ES-I3 (cell line): Measurements from ENCODE around the gene MAN1A1.
A peak's percentile ranks its signal among the peaks of the same experiment; 100 is the strongest.

Experiments used
- H3K36me3 ChIP-seq: 2 replicates; pipeline ENCODE4 v1.6.1; 2013; ENCODE audit warnings: mild to moderate bottlenecking, low read length, control low read depth, moderate library complexity; ENCODE audit not compliant: insufficient read depth
- H3K4me1 ChIP-seq: 2 replicates; pipeline ENCODE4 v1.6.1; 2013; ENCODE audit warnings: mild to moderate bottlenecking, control low read depth, low read length; ENCODE audit not compliant: insufficient read depth
- H3K9ac ChIP-seq: 2 replicates; pipeline ENCODE4 v1.6.1; 2013; ENCODE audit warnings: low read depth, mild to moderate bottlenecking, low read length, moderate library complexity
- H3K9me3 ChIP-seq: 2 replicates; pipeline ENCODE4 v1.6.1; 2013; ENCODE audit warnings: mild to moderate bottlenecking, low read length, moderate library complexity; ENCODE audit not compliant: control insufficient read depth, insufficient read depth

The MAN1A1 gene

DNA sequence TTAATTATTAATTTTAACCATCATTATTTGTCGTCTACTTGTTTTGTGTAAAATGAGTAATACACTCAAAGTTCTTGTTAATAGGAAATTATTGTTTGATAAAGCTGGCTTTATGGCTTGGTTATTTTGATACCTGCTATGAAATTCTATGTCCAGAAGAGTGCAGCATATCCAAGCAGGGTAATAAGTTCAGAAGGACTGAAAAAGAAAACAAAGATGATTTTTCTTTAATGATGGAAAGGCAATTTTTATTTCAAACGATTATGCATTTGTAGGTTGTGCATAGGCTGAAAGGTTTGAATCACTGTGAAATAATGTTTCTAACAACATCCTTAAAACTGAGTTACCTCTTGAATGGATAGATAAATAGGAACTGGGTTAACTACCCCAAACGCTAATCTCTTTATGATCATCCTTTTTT lies 1.4 kb upstream of the MAN1A1 start:
- H3K36me3 ChIP-seq, result no peaks in the 10 kb centered on the region
- H3K9me3 ChIP-seq, result no peaks in the 10 kb centered on the region
- H3K4me1 ChIP-seq, result peaks cover 7% of the 10 kb centered on the region
- H3K9ac ChIP-seq, result no peak overlapping the region; the same call in 1 of the 2 replicates

DNA sequence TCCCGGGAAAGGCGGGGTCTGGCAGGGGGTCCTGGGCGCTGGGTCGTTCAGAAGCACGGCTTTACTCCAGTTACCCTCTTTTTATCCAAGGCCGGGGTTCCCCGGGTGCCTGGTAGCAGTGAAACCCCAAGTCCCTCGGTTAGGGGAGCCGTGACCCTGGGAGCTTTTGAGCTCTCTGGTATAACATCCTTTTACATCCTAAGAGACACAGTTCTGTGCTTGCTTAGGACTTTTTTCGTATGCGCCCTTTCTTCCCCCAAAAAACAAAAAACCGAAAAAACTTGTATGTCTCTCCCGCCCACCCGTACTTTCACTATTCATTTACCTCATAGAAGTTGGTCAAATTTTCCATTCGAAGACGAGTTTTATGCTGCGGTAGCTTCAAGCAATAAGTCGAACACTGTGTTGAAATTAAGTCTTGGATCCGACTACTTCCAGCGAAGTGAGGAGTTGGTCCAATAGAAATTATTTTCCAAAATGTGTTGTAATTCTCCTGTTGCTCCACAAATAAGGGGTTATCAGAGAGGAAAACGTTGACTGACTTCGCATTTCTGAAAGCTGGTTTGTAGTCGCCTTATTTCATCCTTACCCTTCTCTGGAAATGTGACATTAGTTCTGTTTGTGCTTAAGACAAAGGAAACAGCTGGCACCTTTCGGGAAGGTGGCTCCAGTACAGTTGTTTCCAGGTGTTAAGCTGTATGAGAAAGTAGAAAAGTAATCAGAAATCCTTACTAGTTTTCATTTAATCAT lies 816 bp upstream of the MAN1A1 start:
- Histone ChIP-seq H3K36me3 (no peaks in the 10 kb centered on the region), H3K9me3 (no peaks in the 10 kb centered on the region), H3K9ac (peak overlapping the region; percentile 72), H3K4me1 (peaks cover 7% of the 10 kb centered on the region)

DNA sequence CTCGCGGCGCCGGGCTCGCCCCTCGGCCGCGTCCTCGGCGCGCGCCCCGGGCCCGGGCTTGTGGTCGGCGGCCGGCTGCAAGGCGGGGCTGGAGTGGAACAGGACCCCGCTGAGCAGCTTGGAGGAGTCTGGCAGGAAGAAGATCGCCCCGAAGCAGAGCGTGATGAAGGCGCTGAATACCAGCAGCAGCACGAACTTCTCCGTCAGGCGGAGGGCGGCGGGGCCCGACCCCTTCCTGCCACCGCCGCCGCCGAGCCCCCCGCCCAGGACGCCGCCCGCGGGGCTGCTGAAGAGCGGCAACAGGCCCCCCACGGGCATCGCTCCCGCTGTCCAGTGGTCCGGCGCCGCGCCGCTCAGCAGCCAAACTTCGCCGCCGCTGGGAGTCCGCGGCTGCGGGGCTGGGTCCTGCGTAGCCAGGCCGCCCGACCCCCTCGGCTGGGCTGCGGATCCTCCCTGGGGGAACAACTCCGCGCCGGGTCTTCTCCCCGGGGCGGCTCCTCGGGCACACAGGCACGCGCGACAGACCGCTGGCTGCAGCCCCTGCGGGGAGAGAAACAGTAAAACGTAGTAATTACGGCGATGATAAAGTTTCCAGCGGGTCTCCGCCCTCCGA lies 707 bp downstream of the MAN1A1 start:
- no peaks in the 10 kb centered on the region for H3K9me3 ChIP-seq
- H3K4me1 ChIP-seq, result peaks cover 6% of the 10 kb centered on the region
- no peaks in the 10 kb centered on the region for H3K36me3 ChIP-seq
- H3K9ac ChIP-seq, result peak overlapping the region; percentile 72

DNA sequence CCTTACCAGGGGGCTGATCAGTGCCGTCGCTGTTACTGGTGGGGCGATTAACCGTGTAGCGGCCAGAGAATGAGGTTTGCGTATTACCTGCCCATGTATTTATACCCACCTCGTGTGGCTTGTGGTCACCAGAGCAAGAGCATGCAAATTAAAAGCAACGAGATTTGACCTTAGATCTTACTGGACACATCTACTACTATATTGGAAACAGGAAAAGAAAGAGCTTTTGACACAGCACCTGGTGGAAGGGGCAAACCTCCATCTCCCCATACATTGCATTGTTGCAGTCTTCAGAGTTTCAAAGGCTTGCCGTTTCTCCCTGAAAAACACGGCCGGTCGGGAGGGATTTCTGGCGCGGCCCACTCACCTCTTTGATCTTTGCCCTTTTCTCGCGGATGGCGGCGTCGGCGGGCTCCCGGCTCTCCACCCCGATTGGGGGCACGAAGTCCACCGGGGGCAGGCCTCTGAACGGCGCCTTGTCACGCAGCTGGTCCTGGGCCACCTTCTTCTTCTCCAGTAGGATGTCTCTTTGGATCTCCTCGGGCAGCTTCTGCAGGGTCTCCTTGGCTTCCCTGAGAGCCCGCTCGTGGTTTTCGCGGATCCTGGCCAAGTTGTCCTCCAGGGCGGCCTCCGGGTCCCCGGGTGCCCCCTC lies 1.3 kb downstream of the MAN1A1 start:
- peak overlapping the region; percentile 72 for H3K9ac ChIP-seq
- peaks cover 4% of the 10 kb centered on the region; the same call in 1 of the 2 replicates for H3K4me1 ChIP-seq
- no peaks in the 10 kb centered on the region for H3K9me3 ChIP-seq
- no peaks in the 10 kb centered on the region for H3K36me3 ChIP-seq

DNA sequence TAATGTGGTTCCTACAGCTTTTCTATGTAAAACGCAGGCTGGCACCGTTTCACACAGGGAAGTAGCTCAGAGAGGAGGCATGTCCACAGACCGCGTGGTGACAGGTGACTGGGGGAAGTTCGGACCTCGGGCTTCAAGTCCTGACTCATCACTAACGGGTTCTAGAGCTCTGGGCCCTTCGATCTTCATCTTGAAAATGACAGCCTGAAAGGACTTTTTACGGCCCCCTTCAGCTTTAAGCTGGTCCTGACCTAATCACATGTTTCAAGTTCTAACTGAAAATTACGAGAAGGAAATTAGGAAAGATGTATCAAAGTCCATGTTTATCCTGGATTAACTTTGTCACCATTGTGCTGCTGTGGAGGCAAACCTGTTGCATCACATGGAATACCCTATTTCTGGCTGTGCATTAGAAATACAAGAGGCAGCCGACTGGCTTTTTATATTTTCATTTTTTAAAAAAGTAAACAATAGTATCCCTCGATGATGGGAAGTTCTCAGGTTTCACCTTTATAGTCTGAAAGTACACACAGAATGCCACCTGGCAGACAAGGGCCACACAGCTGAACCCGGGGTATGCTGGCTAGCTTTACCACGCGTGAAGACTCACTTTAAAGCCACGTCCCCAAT lies 2.0 kb downstream of the MAN1A1 start:
- H3K4me1 ChIP-seq, result peaks cover 4% of the 10 kb centered on the region; the same call in 1 of the 2 replicates
- peak overlapping the region; percentile 72; the same call in 1 of the 2 replicates for H3K9ac ChIP-seq

DNA sequence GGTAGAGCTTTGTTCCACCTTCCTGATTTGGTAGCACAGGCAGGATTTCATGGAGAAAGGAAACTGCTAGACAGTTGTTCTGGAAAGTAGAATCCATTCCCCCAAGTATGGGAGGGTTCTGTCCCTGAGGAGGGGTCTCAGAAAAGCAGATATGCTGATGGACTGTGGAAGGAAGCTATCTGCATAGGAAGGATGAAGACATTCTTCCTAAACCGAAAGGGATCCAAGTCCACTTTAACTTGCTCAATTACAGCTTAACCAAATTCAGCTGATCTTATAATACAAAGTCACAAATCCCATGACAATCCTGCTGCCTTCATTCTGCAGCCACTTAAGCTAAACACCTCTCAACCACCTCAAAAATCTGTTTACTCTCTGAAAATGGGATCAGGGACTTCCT lies 2.6 kb downstream of the MAN1A1 start:
- no peaks in the 10 kb centered on the region for H3K9me3 ChIP-seq
- no peak overlapping the region; the same call in 1 of the 2 replicates for H3K9ac ChIP-seq
- H3K4me1 ChIP-seq, result peaks cover 4% of the 10 kb centered on the region; the same call in 1 of the 2 replicates
- H3K36me3 ChIP-seq, result no peaks in the 10 kb centered on the region

More for the DNA sequence above, 2.0 kb downstream of the MAN1A1 start:
- H3K36me3 ChIP-seq, result no peaks in the 10 kb centered on the region
- H3K9me3 ChIP-seq, result no peaks in the 10 kb centered on the region

DNA sequence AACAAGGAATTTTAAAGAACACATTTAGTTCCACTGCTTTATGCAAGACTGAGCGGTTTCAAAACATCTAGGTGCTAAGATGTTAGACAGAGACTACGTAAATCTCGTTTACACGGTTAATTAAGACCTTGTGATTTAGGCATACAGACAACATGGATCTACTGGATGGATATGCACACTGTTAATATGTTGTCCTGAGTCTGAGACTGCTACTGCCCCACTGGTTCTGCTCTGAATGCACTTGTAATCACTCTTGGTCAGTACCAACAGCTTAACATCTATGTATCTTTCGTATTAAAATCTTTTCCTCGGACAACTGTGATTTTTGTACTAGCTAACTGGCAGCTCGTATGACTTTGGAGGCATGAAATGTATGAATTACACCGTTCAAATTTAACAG lies 3.1 kb downstream of the MAN1A1 start:
- Histone ChIP-seq H3K4me1 (peaks cover 4% of the 10 kb centered on the region; the same call in 1 of the 2 replicates), H3K9ac (no peak overlapping the region), H3K36me3 (no peaks in the 10 kb centered on the region), H3K9me3 (no peaks in the 10 kb centered on the region)

DNA sequence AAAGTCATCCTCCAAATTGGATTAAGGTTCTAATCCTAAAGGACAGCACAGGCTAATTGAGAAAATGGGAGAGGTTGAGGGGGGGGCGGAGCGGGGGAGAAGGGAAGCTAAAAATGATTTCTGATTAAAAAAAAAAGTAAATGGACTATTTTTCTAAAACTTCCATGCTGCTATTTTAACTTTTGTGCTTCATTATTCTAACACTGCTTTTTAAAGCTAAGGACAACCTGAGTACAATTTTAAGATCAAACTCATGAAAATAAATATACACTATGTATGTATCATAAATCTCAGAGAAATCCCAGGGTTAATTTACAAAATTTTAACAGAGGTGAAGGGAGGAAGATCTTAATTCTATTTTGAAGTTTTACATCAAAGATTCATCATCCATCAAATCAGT lies 4.4 kb downstream of the MAN1A1 start:
- no peaks in the 10 kb centered on the region for H3K36me3 ChIP-seq
- H3K9ac ChIP-seq, result no peak overlapping the region
- H3K9me3 ChIP-seq, result no peaks in the 10 kb centered on the region
- H3K4me1 ChIP-seq, result peaks cover 6% of the 10 kb centered on the region; the same call in 1 of the 2 replicates

DNA sequence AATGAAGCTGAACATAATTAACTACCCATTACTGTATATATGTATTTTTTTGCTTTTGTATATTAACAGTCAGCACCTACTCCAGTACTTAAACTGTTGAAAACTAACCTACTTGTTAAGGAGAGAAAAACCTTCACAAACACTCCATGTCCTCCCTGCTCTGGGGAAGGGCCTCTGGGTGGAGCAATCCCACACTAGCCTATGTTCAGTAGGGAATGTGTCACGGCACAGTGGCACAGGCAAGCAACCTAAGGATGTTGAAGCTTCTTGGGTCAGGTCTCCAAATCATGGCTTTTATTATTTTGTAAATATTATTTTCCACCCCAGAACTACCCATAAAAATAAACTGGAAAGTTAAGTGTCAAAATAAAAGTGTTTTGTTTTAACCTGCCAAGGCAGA lies 5.3 kb downstream of the MAN1A1 start:
- H3K9ac ChIP-seq, result no peak overlapping the region
- H3K9me3 ChIP-seq, result no peaks in the 10 kb centered on the region
- H3K36me3 ChIP-seq, result no peaks in the 10 kb centered on the region
- peaks cover 6% of the 10 kb centered on the region; the same call in 1 of the 2 replicates for H3K4me1 ChIP-seq

DNA sequence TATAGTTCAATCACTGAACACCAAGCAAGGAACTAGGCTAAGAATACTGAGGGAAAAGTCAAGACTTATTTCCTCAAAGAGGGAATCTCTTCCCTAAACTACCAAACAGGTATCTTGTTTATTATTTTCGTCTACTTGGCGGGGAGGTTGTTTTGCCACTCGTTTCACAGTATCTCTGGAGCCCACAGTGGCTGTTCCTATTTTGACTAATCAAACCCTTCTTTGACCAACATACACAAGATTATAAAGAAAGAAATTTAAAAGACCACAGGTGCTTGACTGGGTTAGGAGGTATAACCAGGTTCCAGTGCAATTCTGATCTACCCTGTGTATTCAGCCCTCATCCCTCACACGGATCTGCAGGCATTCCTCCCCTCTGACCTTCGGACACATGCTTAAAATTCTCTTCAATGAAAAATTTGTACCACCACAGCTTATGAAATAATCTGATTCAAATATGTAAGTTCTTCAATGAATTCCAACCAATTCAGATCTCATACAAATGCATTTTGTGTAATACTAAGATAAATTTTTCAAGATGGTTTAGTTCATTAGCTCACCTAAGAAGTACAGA lies 5.9 kb downstream of the MAN1A1 start:
- H3K36me3 ChIP-seq, result no peaks in the 10 kb centered on the region
- no peak overlapping the region for H3K9ac ChIP-seq
- no peaks in the 10 kb centered on the region for H3K9me3 ChIP-seq
- peaks cover 6% of the 10 kb centered on the region; the same call in 1 of the 2 replicates for H3K4me1 ChIP-seq

DNA sequence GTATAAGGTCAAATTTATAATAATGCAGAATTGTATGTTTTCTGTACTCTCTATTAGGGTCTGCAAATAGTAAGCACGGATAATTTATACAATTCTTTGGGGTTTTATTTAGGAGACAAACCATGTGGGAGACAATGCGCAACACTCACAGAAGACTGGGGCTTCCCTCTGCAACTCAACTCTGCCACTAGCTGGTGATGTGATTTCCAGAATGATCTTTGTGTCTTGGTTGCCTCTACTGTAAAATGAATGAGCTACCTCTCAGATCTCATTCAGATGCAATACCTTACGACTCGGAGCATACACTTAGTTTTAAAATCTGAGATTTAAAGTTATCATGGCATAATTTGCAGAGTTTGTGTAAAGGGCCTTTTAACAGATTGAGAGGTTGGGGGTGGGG lies 6.4 kb downstream of the MAN1A1 start:
- H3K4me1 ChIP-seq, result peaks cover 6% of the 10 kb centered on the region; the same call in 1 of the 2 replicates
- H3K9ac ChIP-seq, result no peak overlapping the region
- H3K36me3 ChIP-seq, result no peaks in the 10 kb centered on the region
- no peaks in the 10 kb centered on the region for H3K9me3 ChIP-seq

DNA sequence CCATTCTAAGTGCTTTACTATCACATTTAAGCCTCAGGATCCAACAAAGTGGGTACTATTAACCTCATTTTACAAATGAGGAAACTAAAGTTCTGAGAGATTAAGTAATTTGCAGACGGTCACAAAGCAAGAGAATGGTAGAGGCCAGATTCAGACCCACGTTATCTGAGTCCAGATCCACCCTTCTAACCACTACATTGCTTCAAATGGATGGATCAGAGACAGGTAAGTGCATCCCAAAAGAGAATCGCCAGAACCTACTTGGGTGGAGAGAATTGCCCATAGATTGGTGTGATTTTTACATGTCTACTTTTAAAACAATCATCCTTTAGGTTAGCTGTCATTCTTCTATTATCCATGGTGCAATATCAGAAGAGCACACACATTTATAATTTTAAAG lies 7.1 kb downstream of the MAN1A1 start:
- Histone ChIP-seq H3K36me3 (no peaks in the 10 kb centered on the region), H3K4me1 (peaks cover 4% of the 10 kb centered on the region; the same call in 1 of the 2 replicates), H3K9ac (no peak overlapping the region), H3K9me3 (no peaks in the 10 kb centered on the region)

DNA sequence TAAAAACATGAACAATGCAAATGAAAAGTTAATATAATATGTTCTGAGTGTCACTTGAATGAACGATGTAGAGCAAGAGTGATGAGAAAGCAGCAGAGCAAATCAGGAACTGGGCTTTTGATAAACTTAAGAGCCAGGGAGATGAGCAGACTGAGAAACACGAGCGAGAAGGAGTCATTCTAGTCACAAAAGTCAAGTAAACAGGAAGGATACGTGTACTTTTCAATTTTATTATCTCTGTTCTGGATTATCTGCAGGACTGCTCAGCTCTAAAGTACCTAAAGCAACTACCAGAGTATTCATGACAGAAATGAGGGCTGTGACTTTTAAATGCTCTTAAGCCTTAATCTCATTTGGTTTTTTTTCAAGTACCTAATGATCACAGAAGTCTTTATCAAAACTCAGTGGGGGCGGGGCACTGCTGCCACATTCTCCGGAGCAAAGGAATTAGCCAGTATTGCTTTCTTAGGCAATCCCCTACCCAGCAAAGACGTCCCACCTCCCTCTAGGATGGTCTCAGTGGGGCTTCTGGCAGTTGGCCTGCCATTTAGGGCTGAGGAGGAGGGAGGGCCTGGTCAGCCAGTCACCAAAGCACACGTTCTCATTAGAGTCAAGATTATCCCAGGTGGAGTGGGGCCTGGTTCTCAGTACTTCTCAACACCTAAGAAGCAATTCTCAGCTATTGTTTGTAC lies 8.6 kb downstream of the MAN1A1 start:
- peaks cover 3% of the 10 kb centered on the region; the same call in 1 of the 2 replicates for H3K4me1 ChIP-seq
- H3K9ac ChIP-seq, result no peak overlapping the region
- H3K9me3 ChIP-seq, result no peaks in the 10 kb centered on the region
- H3K36me3 ChIP-seq, result no peaks in the 10 kb centered on the region
